Measurements from ENCODE around the gene CD44. TPM values are rescaled to one million over a fixed set of nuclear protein-coding genes. Genes with fewer than 3 reads are reported as not detected.

CD44 gene
- total and polyA plus RNA-seq, 10 of the 15 experiments (the other 5 are each of a cell fraction or from before 2014, with no cell fraction given): 57.1 to 293 (median 120) TPM

DNA sequence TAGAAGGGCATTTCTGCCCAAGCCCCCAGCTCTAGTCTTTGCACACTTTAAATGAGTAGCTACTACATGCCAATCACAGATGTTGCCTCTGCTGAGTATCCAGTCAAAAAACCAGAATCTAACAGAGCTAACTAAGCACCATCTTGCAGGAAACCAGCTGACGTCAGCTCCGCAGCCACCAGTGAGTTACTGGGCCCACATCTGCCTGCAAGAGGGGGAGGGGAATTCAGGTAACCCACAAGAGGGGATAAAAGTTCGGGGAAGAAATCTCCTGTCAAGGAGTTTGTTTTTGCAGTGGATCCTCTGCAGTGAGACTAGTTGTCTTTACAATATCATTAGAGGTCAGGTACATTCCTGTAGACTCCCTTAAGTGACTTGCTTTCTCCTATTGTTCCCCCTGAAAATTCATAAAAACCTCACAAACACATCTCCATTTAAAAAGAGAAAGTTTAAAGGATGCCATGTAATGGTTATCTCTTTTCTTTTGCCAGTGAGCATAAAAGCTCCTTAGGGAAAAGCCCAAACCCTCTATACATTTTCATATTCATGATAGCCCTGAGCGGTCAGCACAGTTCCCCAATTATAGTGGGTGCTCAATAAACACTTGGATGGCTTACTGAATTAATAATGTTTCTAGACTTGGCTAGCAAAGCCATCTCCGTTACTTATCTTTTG is 9.3 kb downstream of the CD44 start (continued):
- TF ChIP-seq ZNF24 (IDR thresholded peaks at IDR 0.05) (no peak), NR2C1 (IDR thresholded peaks at IDR 0.05) (no peak), NFXL1 (IDR thresholded peaks at IDR 0.05; ENCODE audit: borderline replicate concordance) (no peak), SUZ12 (IDR thresholded peaks at IDR 0.05; ENCODE audit: unreplicated experiment) (no peak), TAF1 (IDR thresholded peaks at IDR 0.05; ENCODE audit: borderline replicate concordance, low read depth, low read length) (no peak)

DNA sequence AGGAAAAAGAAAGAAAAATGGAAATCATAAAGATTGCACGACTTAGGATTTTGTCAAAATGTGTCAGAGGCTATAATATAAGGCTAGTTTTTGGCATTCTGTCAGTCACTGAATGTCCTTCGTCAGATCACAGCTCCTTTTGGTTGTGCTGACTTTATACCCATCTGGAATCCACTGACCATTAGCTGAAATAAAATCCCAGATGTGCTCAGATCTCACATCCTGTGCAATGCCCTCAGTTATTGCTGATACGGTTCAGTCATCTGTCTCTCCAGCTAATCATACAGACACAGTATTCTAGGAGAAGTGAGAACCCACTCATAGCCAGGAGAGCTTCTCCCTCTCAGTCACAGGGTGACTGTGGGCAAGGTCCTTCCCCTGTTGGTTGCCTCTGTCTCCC is 11.5 kb downstream of the CD44 start:
- DNase-seq (ENCODE audit: low read depth, low spot score) (no peak), ATAC-seq (no peak), FAIRE-seq (no peak)
- in situ Hi-C loops (cut with MboI) (no loop called here), intact Hi-C loops (cut with micrococcal nuclease; ENCODE audit: unreplicated experiment) (no loop called here)
- Histone ChIP-seq H4K20me1 (ENCODE audit: control insufficient read depth, insufficient read depth) (no peaks in the 10 kb centered on the region; the same call in 1 of the 2 replicates), H3K27ac (ENCODE audit: control insufficient read depth, insufficient read depth) (no peak overlapping the region), H3K36me3 (ENCODE audit: control insufficient read depth in 2 of 2, insufficient read depth in 2 of 2, low read length in 1 of 2) (peaks cover 0 to 7% of the 10 kb centered on the region in 2 experiments; a peak in 2 of 4 replicates), H3K4me3 (no peak overlapping the region), H3K9me3 (replicated peaks; ENCODE audit: control insufficient read depth, insufficient read depth, low read length) (no peaks in the 10 kb centered on the region; the same call in 1 of the 3 replicates), H3K4me1 (ENCODE audit: control insufficient read depth, insufficient read depth, low read length) (peaks cover 19% of the 10 kb centered on the region), H3K9ac (ENCODE audit: control insufficient read depth, insufficient read depth, low read length) (no peak overlapping the region), H2AFZ (ENCODE audit: control insufficient read depth, low read depth, low read length) (no peak overlapping the region), H3K79me2 (ENCODE audit: control insufficient read depth, insufficient read depth, low read length) (peaks cover 39% of the 10 kb centered on the region), H3K4me2 (ENCODE audit: control insufficient read depth, insufficient read depth) (no peak overlapping the region), H3K27me3 (replicated peaks in 1 of 2; ENCODE audit: control insufficient read depth in 2 of 2, insufficient read depth in 2 of 2, low read length in 1 of 2) (no peaks in the 10 kb centered on the region)
- WGBS (ENCODE audit: insufficient coverage, insufficient replicate concordance, low lambda C conversion rate, missing lambda C conversion rate): 67% methylated on average over 3 of the region's 3 CpGs
- SMC1A ChIA-PET (ENCODE audit: uncharacterized antibody, unreplicated experiment): interaction anchor here (0.5 to 5.7 kb wide), 13 partner anchors 13 to 1165 kb away, joined by 3 to 76 read pairs (median 4); no protein-coding TSS in a partner anchor
- TF ChIP-seq, protein P1, sequence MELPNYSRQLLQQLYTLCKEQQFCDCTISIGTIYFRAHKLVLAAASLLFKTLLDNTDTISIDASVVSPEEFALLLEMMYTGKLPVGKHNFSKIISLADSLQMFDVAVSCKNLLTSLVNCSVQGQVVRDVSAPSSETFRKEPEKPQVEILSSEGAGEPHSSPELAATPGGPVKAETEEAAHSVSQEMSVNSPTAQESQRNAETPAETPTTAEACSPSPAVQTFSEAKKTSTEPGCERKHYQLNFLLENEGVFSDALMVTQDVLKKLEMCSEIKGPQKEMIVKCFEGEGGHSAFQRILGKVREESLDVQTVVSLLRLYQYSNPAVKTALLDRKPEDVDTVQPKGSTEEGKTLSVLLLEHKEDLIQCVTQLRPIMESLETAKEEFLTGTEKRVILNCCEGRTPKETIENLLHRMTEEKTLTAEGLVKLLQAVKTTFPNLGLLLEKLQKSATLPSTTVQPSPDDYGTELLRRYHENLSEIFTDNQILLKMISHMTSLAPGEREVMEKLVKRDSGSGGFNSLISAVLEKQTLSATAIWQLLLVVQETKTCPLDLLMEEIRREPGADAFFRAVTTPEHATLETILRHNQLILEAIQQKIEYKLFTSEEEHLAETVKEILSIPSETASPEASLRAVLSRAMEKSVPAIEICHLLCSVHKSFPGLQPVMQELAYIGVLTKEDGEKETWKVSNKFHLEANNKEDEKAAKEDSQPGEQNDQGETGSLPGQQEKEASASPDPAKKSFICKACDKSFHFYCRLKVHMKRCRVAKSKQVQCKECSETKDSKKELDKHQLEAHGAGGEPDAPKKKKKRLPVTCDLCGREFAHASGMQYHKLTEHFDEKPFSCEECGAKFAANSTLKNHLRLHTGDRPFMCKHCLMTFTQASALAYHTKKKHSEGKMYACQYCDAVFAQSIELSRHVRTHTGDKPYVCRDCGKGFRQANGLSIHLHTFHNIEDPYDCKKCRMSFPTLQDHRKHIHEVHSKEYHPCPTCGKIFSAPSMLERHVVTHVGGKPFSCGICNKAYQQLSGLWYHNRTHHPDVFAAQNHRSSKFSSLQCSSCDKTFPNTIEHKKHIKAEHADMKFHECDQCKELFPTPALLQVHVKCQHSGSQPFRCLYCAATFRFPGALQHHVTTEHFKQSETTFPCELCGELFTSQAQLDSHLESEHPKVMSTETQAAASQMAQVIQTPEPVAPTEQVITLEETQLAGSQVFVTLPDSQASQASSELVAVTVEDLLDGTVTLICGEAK (IDR thresholded peaks at IDR 0.05; ENCODE audit: borderline replicate concordance): no peak
- TF ChIP-seq, protein P2, sequence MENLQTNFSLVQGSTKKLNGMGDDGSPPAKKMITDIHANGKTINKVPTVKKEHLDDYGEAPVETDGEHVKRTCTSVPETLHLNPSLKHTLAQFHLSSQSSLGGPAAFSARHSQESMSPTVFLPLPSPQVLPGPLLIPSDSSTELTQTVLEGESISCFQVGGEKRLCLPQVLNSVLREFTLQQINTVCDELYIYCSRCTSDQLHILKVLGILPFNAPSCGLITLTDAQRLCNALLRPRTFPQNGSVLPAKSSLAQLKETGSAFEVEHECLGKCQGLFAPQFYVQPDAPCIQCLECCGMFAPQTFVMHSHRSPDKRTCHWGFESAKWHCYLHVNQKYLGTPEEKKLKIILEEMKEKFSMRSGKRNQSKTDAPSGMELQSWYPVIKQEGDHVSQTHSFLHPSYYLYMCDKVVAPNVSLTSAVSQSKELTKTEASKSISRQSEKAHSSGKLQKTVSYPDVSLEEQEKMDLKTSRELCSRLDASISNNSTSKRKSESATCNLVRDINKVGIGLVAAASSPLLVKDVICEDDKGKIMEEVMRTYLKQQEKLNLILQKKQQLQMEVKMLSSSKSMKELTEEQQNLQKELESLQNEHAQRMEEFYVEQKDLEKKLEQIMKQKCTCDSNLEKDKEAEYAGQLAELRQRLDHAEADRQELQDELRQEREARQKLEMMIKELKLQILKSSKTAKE (IDR thresholded peaks at IDR 0.05; ENCODE audit: low read depth, poor library complexity, severe bottlenecking): no peak
- TF ChIP-seq RAD21 (IDR thresholded peaks at IDR 0.05; ENCODE audit: insufficient read depth, low read depth, low read length): no peak
- no peak for TF ChIP-seq CREB1 (IDR thresholded peaks at IDR 0.05; ENCODE audit: low read depth)
- TF ChIP-seq, protein P3, sequence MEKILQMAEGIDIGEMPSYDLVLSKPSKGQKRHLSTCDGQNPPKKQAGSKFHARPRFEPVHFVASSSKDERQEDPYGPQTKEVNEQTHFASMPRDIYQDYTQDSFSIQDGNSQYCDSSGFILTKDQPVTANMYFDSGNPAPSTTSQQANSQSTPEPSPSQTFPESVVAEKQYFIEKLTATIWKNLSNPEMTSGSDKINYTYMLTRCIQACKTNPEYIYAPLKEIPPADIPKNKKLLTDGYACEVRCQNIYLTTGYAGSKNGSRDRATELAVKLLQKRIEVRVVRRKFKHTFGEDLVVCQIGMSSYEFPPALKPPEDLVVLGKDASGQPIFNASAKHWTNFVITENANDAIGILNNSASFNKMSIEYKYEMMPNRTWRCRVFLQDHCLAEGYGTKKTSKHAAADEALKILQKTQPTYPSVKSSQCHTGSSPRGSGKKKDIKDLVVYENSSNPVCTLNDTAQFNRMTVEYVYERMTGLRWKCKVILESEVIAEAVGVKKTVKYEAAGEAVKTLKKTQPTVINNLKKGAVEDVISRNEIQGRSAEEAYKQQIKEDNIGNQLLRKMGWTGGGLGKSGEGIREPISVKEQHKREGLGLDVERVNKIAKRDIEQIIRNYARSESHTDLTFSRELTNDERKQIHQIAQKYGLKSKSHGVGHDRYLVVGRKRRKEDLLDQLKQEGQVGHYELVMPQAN (conservative IDR thresholded peaks at IDR 0.05): no peak
- no peak for TF ChIP-seq NR2F1 (conservative IDR thresholded peaks at IDR 0.05)
- RAD21 ChIA-PET (ENCODE audit: unreplicated experiment): interaction anchor here (0.9 to 1.3 kb wide), 4 partner anchors 12 to 224 kb away, joined by 3 to 7 read pairs (median 4); no protein-coding TSS in a partner anchor
- POLR2A ChIA-PET: interaction anchor here (1.4 kb wide), 1 partner anchor 12 kb away, joined by 5 read pairs; no protein-coding TSS in a partner anchor
- no TSS peak for BruUV-seq (replicated peaks)
- CTCF ChIA-PET: interaction anchor here (0.7 to 10.3 kb wide), 8 partner anchors 13 to 224 kb away, joined by 3 to 111 read pairs (median 4); no protein-coding TSS in a partner anchor

Measured in GM12878 (cell line).